PC-9 (cell line): ENCODE results near the gene PCDH9.

Source experiments
- EZH2 ChIP-seq: fragments of 200-600 bp; sonication (generic); IDR thresholded peaks from 2 replicates; pipeline ENCODE4 v1.8.0; 2017; ENCODE audit warnings: antibody characterized with exemption, low read depth
- TF ChIP-seq, protein P1 (sequence below): fragments of 200-600 bp; sonication (generic); conservative IDR thresholded peaks from 2 replicates; pipeline ENCODE4 v1.6.1; 2017; ENCODE audit warnings: mixed run types, antibody characterized with exemption, mild to moderate bottlenecking, moderate library complexity

GRCh38 chr13:66790861-66791260 lies 439.3 kb downstream of the PCDH9 start:
- TF ChIP-seq, protein P1, sequence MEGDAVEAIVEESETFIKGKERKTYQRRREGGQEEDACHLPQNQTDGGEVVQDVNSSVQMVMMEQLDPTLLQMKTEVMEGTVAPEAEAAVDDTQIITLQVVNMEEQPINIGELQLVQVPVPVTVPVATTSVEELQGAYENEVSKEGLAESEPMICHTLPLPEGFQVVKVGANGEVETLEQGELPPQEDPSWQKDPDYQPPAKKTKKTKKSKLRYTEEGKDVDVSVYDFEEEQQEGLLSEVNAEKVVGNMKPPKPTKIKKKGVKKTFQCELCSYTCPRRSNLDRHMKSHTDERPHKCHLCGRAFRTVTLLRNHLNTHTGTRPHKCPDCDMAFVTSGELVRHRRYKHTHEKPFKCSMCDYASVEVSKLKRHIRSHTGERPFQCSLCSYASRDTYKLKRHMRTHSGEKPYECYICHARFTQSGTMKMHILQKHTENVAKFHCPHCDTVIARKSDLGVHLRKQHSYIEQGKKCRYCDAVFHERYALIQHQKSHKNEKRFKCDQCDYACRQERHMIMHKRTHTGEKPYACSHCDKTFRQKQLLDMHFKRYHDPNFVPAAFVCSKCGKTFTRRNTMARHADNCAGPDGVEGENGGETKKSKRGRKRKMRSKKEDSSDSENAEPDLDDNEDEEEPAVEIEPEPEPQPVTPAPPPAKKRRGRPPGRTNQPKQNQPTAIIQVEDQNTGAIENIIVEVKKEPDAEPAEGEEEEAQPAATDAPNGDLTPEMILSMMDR, result no peak
- no peak for TF ChIP-seq EZH2
